Parathyroid adenoma (tissue), 2 donors: ENCODE data around the gene ATG4C.
"Not testable (repeated sequence)": the region's sequence is repeated elsewhere in the genome, so short reads cannot be mapped to it uniquely, and the experiment has no call there.

Source experiments
- H2AFZ ChIP-seq: fragments of 300-600 bp; sonication (generic); one replicate; pipeline ENCODE4 v1.7.0; 2017; ENCODE audit warnings: antibody characterized with exemption, mild to moderate bottlenecking
- H3K27ac ChIP-seq: fragments of 300-600 bp; sonication (generic); one replicate; pipeline ENCODE4 v1.7.0; 2017
- H3K27me3 ChIP-seq: fragments of 300-600 bp; sonication (generic); one replicate; pipeline ENCODE4 v1.7.0; 2017; ENCODE audit warnings: low read length; ENCODE audit not compliant: control insufficient read depth, insufficient read depth
- H3K36me3 ChIP-seq: fragments of 300-600 bp; sonication (generic); one replicate; pipeline ENCODE4 v1.7.0; 2017; ENCODE audit warnings: low read length; ENCODE audit not compliant: control insufficient read depth, insufficient read depth
- H3K4me1 ChIP-seq: fragments of 300-600 bp; sonication (generic); one replicate; pipeline ENCODE4 v1.7.0; 2017; ENCODE audit warnings: control low read depth
- H3K4me2 ChIP-seq: fragments of 300-600 bp; sonication (generic); one replicate; pipeline ENCODE4 v1.7.0; 2017; ENCODE audit warnings: low read length
- H3K4me3 ChIP-seq: fragments of 300-600 bp; sonication (generic); one replicate; pipeline ENCODE4 v1.7.0; 2017; ENCODE audit warnings: low read depth, low read length
- H3K79me2 ChIP-seq: fragments of 300-600 bp; sonication (generic); one replicate; pipeline ENCODE4 v1.7.0; 2017; ENCODE audit warnings: control low read depth
- H3K9ac ChIP-seq: fragments of 300-600 bp; sonication (generic); one replicate; pipeline ENCODE4 v1.7.0; 2017; ENCODE audit warnings: mild to moderate bottlenecking
- H3K9me3 ChIP-seq: fragments of 300-600 bp; sonication (generic); one replicate; pipeline ENCODE4 v1.7.0; 2017; ENCODE audit warnings: low read length; ENCODE audit not compliant: control insufficient read depth
- TF ChIP-seq, protein P1 (sequence below): fragments of 300-600 bp; sonication (generic); IDR thresholded peaks from one replicate; pipeline ENCODE4 v1.7.0; 2017; ENCODE audit warnings: antibody characterized with exemption, mild to moderate bottlenecking
- donor health status: primary hyperparathyroidism.

ATG4C gene, protein sequence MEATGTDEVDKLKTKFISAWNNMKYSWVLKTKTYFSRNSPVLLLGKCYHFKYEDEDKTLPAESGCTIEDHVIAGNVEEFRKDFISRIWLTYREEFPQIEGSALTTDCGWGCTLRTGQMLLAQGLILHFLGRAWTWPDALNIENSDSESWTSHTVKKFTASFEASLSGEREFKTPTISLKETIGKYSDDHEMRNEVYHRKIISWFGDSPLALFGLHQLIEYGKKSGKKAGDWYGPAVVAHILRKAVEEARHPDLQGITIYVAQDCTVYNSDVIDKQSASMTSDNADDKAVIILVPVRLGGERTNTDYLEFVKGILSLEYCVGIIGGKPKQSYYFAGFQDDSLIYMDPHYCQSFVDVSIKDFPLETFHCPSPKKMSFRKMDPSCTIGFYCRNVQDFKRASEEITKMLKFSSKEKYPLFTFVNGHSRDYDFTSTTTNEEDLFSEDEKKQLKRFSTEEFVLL

GRCh38 chr1:62783736-62784508, at the start of gene ATG4C:
TSS of gene ATG4C (plus strand) at chr1:62784132. CDS start at chr1:62803787, 19,655 bp downstream.
- Histone ChIP-seq H3K4me3 (peak within 1 kb of the TSS; percentile 84), H3K27me3 (no peaks in the 10 kb centered on the region), H3K79me2 (no peaks in the 10 kb centered on the region), H2AFZ (peak within 1 kb of the TSS; percentile 95), H3K9ac (no peak within 1 kb of the TSS), H3K36me3 (no peaks in the 10 kb centered on the region), H3K4me2 (peak within 1 kb of the TSS; percentile 76), H3K9me3 (no peaks in the 10 kb centered on the region), H3K27ac (peak within 1 kb of the TSS; percentile 91), H3K4me1 (peaks cover 4% of the 10 kb centered on the region)
- TF ChIP-seq, protein P1, sequence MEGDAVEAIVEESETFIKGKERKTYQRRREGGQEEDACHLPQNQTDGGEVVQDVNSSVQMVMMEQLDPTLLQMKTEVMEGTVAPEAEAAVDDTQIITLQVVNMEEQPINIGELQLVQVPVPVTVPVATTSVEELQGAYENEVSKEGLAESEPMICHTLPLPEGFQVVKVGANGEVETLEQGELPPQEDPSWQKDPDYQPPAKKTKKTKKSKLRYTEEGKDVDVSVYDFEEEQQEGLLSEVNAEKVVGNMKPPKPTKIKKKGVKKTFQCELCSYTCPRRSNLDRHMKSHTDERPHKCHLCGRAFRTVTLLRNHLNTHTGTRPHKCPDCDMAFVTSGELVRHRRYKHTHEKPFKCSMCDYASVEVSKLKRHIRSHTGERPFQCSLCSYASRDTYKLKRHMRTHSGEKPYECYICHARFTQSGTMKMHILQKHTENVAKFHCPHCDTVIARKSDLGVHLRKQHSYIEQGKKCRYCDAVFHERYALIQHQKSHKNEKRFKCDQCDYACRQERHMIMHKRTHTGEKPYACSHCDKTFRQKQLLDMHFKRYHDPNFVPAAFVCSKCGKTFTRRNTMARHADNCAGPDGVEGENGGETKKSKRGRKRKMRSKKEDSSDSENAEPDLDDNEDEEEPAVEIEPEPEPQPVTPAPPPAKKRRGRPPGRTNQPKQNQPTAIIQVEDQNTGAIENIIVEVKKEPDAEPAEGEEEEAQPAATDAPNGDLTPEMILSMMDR = no peak

DNA sequence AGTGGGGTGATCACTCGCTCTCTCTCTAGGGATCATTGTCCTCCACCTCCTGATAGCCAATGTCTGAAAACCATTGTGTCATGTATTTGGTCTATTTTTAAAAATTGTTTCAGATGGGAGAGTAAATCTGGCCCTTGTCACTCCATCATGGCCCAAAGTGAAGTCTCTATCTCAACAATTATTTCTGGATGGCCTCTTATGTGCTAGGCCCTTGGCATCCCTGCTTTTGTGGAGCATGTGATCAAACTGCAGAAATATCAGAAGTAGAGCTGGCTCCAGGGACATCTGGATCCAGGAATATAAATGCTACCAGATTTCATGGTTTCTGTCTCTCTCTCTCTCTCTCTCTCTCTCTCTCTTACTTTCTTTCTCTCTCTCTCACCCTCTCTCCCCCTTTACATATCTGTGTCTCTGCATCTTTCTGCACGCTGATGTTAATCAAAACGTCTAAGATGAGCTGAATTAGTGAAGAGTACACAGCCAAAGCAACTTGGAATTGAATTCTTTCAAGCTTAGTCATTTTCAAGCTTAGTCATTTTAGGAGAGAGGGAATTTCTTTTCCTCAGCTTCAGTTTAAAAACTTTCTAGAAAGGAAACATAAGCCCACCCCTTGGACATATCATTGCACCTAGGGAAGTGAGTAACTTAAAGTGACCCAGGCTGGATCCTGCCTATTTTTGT, 48.3 kb upstream of the ATG4C start:
- H3K4me3 ChIP-seq = no peak overlapping the region
- H3K79me2 ChIP-seq = no peaks in the 10 kb centered on the region
- no peaks in the 10 kb centered on the region for H3K4me1 ChIP-seq
- TF ChIP-seq, protein P1 = no peak
- no peak overlapping the region for H3K4me2 ChIP-seq
- no peak overlapping the region for H3K9ac ChIP-seq
- no peaks in the 10 kb centered on the region for H3K36me3 ChIP-seq
- no peaks in the 10 kb centered on the region for H3K27me3 ChIP-seq
- H3K9me3 ChIP-seq = no peaks in the 10 kb centered on the region
- H3K27ac ChIP-seq = no peak overlapping the region
- no peak overlapping the region for H2AFZ ChIP-seq

DNA sequence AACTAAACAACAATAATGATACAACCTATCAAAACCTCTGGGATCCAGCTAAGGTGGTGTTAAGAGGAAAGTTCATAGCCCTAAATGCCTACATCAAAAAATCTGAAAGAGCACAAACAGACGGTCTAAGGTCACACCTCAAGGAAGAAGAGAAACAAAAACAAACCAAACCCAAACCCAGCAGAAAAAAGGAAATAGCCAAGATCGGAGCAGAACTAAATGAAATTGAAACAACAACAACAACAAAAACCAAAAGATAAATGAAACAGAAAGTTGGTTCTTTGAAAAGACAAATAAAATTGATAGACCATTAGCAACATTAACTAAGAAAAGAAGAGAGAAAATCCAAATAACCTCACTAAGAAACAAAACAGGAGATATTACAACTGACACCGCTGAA, 43.2 kb upstream of the ATG4C start:
- not testable (repeated sequence) for H3K9me3 ChIP-seq, H3K4me3 ChIP-seq, H3K27ac ChIP-seq, H3K4me1 ChIP-seq, H3K4me2 ChIP-seq, H3K9ac ChIP-seq, H3K79me2 ChIP-seq, H3K27me3 ChIP-seq, H2AFZ ChIP-seq, H3K36me3 ChIP-seq

GRCh38 chr1:62744611-62745577, 39.0 kb upstream of the ATG4C start:
- TF ChIP-seq, protein P1 = no peak
- Histone ChIP-seq H3K79me2 (no peaks in the 10 kb centered on the region), H3K9me3 (no peaks in the 10 kb centered on the region), H3K27me3 (no peaks in the 10 kb centered on the region), H3K36me3 (no peaks in the 10 kb centered on the region), H3K4me1 (no peaks in the 10 kb centered on the region), H3K4me3 (no peak overlapping the region), H3K9ac (no peak overlapping the region), H2AFZ (no peak overlapping the region), H3K4me2 (no peak overlapping the region), H3K27ac (no peak overlapping the region)
